CD14-positive monocyte (primary cell): ENCODE measurements around the gene SLC30A3. TPM values are rescaled to one million over a fixed set of nuclear protein-coding genes. Genes with fewer than 3 reads are reported as not detected.

Experiments
- DNase-seq, 3 donors: peaks; one replicate each; pipeline ENCODE4 v3.0.0-alpha.2; 2011 to 2022
- H2AFZ ChIP-seq: 2 replicates; pipeline ENCODE4 v1.6.0; 2012; ENCODE audit warnings: mild to moderate bottlenecking, low read depth, low read length, inconsistent platforms; ENCODE audit not compliant: insufficient read depth, poor library complexity, severe bottlenecking
- H3K27ac ChIP-seq, 2 donors: 1 replicate in 1 of 2; 2 replicates in 1 of 2; pipeline ENCODE4 v1.5.1; 2012 to 2013; ENCODE audit warnings: low read length in 2 of 2, control low read depth in 1 of 2, inconsistent platforms in 1 of 2, low read depth in 1 of 2, mild to moderate bottlenecking in 1 of 2
- H3K27me3 ChIP-seq, 2 donors: one replicate each; pipeline versions ENCODE4 v1.6.0 to v1.6.1; 2011 to 2013; ENCODE audit warnings: low read length in 2 of 2; ENCODE audit not compliant: control insufficient read depth in 2 of 2, insufficient read depth in 2 of 2
- H3K36me3 ChIP-seq, 2 donors: replicated peaks in 1 of 2; 1 replicate in 1 of 2; 2 replicates in 1 of 2; pipeline versions ENCODE4 v1.5.1 to v1.6.1; 2012 to 2013; ENCODE audit warnings: low read length in 2 of 2, control low read depth in 1 of 2, inconsistent platforms in 1 of 2, mild to moderate bottlenecking in 1 of 2; ENCODE audit not compliant: insufficient read depth in 2 of 2, control insufficient read depth in 1 of 2
- H3K4me1 ChIP-seq, 2 donors: 1 replicate in 1 of 2; 2 replicates in 1 of 2; pipeline versions ENCODE4 v1.5.1 to v1.6.1; 2012 to 2013; ENCODE audit warnings: low read length in 2 of 2, control low read depth in 1 of 2, inconsistent platforms in 1 of 2, mild to moderate bottlenecking in 1 of 2, moderate library complexity in 1 of 2; ENCODE audit not compliant: insufficient read depth in 2 of 2, control insufficient read depth in 1 of 2
- H3K4me2 ChIP-seq: replicated peaks from 2 replicates; pipeline ENCODE3; 2012; ENCODE audit warnings: low read length, moderate library complexity, mild to moderate bottlenecking; ENCODE audit not compliant: poor library complexity, severe bottlenecking; ENCODE audit errors: extremely low read depth
- H3K4me3 ChIP-seq, 3 experiments: fragments of 200-600 bp in 1 of 3; sonication (generic) in 1 of 3; replicated peaks in 1 of 3; 1 replicate in 2 of 3; 2 replicates in 1 of 3; pipeline ENCODE4 v1.5.1; 2011 to 2013; ENCODE audit warnings: low read length in 3 of 3, mild to moderate bottlenecking in 3 of 3, control low read depth in 2 of 3, low read depth in 2 of 3, inconsistent platforms in 1 of 3, moderate library complexity in 1 of 3
- H3K79me2 ChIP-seq: 2 replicates; pipeline ENCODE4 v1.6.0; 2012; ENCODE audit warnings: mild to moderate bottlenecking, control low read depth, inconsistent platforms, low read length, moderate library complexity; ENCODE audit not compliant: insufficient read depth
- H3K9ac ChIP-seq: 2 replicates; pipeline ENCODE4 v1.6.0; 2017; ENCODE audit warnings: low read length, mild to moderate bottlenecking; ENCODE audit not compliant: insufficient read depth, poor library complexity, severe bottlenecking
- H3K9me3 ChIP-seq, 2 donors: replicated peaks in 1 of 2; 1 replicate in 1 of 2; 2 replicates in 1 of 2; pipeline versions ENCODE4 v1.5.1 to v1.6.1; 2012 to 2013; ENCODE audit warnings: low read length in 2 of 2, control low read depth in 1 of 2; ENCODE audit not compliant: control insufficient read depth in 1 of 2, insufficient read depth in 1 of 2
- H4K20me1 ChIP-seq: 2 replicates; pipeline ENCODE4 v1.6.0; 2012; ENCODE audit warnings: mild to moderate bottlenecking, low read length, control low read depth, moderate library complexity; ENCODE audit not compliant: insufficient read depth
- H3K27ac Mint-ChIP-seq, 7 donors: one replicate each; pipeline ENCODE4 v1.8.0; 2020; ENCODE audit warnings: mild to moderate bottlenecking in 7 of 7, mixed read lengths in 7 of 7, moderate library complexity in 6 of 7, inconsistent platforms in 2 of 7
- H3K27me3 Mint-ChIP-seq, 3 donors: one replicate each; pipeline ENCODE4 v1.8.0; 2021 to 2022; ENCODE audit warnings: low read depth in 3 of 3, mild to moderate bottlenecking in 3 of 3, mixed read lengths in 3 of 3, moderate library complexity in 3 of 3, inconsistent platforms in 1 of 3
- H3K36me3 Mint-ChIP-seq, 2 donors: one replicate each; pipeline ENCODE4 v1.8.0; 2020; ENCODE audit warnings: mixed read lengths in 2 of 2, inconsistent platforms in 1 of 2, mild to moderate bottlenecking in 1 of 2
- H3K4me1 Mint-ChIP-seq: one replicate; pipeline ENCODE4 v1.8.0; 2020; ENCODE audit warnings: mild to moderate bottlenecking, mixed read lengths
- H3K4me3 Mint-ChIP-seq, 2 donors: one replicate each; pipeline ENCODE4 v1.8.0; 2020; ENCODE audit warnings: mild to moderate bottlenecking in 2 of 2, mixed read lengths in 2 of 2, moderate library complexity in 1 of 2
- H3K9me3 Mint-ChIP-seq, 7 donors: one replicate each; pipeline ENCODE4 v1.8.0; 2020 to 2022; ENCODE audit warnings: mixed read lengths in 7 of 7, mild to moderate bottlenecking in 6 of 7, moderate library complexity in 6 of 7, inconsistent platforms in 2 of 7
- CTCF ChIP-seq: fragments of 200-600 bp; IDR thresholded peaks from one replicate; pipeline ENCODE4 v1.8.0; 2022; ENCODE audit warnings: antibody characterized with exemption, mild to moderate bottlenecking
- WGBS: methylation state at CpG from one replicate; pipeline ENCODE4 v1.1.5; 2013; ENCODE audit warnings: missing lambda C conversion rate; ENCODE audit not compliant: insufficient coverage; 5-methylcytosine and 5-hydroxymethylcytosine counted together
- intact Hi-C, 2 donors: fragments of 100-400 bp; cut with micrococcal nuclease; formaldehyde crosslinking; loops; one replicate each; pipeline versions ENCODE4 v1.15.0 to v1.15.1; 2023
- polyA plus RNA-seq, 3 donors: library from polyadenylated mRNA; depleted of rRNA in 1 of 3; unstranded in 2 of 3; stranded (reverse) in 1 of 3; fragments of 300-500 nt in 2 of 3; fragments of >200 nt in 1 of 3; fragmentation: Illumina TruSeq in 2 of 3; gene quantifications; 1 replicate in 2 of 3; 2 replicates in 1 of 3; pipeline ENCODE4 v1.2.3, GENCODE V29; 2012 to 2021

SLC30A3 gene
- polyA plus RNA-seq, 3 donors = 0.08 TPM; not detected in 2

- Histone ChIP-seq H3K9ac (no peak overlapping the region), H4K20me1 (no peaks in the 10 kb centered on the region), H3K4me3 (no peak overlapping the region), H3K27me3 (no peaks in the 10 kb centered on the region), H3K9me3 (no peaks in the 10 kb centered on the region), H2AFZ (no peak overlapping the region), H3K4me2 (no peak overlapping the region), H3K27ac (no peak overlapping the region), H3K4me1 (peaks cover 0 to 1% of the 10 kb centered on the region in 2 donors), H3K36me3 (no peaks in the 10 kb centered on the region), H3K79me2 (no peaks in the 10 kb centered on the region)
- Mint-ChIP-seq H3K4me3 (no peak overlapping the region), H3K27me3 (peaks cover 2 to 7% (median 7%) of the 10 kb centered on the region in 3 donors), H3K36me3 (no peaks in the 10 kb centered on the region), H3K4me1 (peaks cover 3% of the 10 kb centered on the region), H3K9me3 (no peaks in the 10 kb centered on the region), H3K27ac (no peak overlapping the region)
- no CpG with 5 or more reads among the region's 1 CpG for WGBS
- no peak for TF ChIP-seq CTCF
- no peak for DNase-seq
- intact Hi-C loops = loop anchor here in 1 of 2 donors (5.0 kb wide), 1 partner anchor 188 kb away; no protein-coding TSS in a partner anchor
Measured at GRCh38 chr2:27284996-27285395, 22.1 kb upstream of the SLC30A3 start.

GRCh38 chr2:27282892-27283291 lies 20.0 kb upstream of the SLC30A3 start:
- Histone ChIP-seq H3K27me3 (no peaks in the 10 kb centered on the region), H3K27ac (no peak overlapping the region), H3K4me2 (no peak overlapping the region), H3K36me3 (no peaks in the 10 kb centered on the region), H3K9me3 (no peaks in the 10 kb centered on the region), H3K9ac (no peak overlapping the region), H3K4me3 (no peak overlapping the region), H4K20me1 (no peaks in the 10 kb centered on the region), H3K4me1 (peaks cover 0 to 6% of the 10 kb centered on the region in 2 donors), H2AFZ (no peak overlapping the region), H3K79me2 (no peaks in the 10 kb centered on the region)
- Mint-ChIP-seq H3K4me1 (peaks cover 7% of the 10 kb centered on the region), H3K36me3 (no peaks in the 10 kb centered on the region), H3K9me3 (no peaks in the 10 kb centered on the region), H3K27ac (peak overlapping the region in 1 of 7 donors; percentile 47), H3K4me3 (no peak overlapping the region), H3K27me3 (peaks cover 4 to 14% (median 10%) of the 10 kb centered on the region in 3 donors)
- no peak for TF ChIP-seq CTCF
- intact Hi-C loops = loop anchor here in 1 of 2 donors (5.0 kb wide), 1 partner anchor 186 kb away; no protein-coding TSS in a partner anchor
- WGBS = 71% methylated on average over 4 of the region's 5 CpGs
- no peak for DNase-seq
